Hepatocyte (in vitro differentiated cells): ENCODE data around the gene HAUS6.

Experiments used
- CTCF ChIP-seq: fragments of 200-600 bp; sonication (generic); IDR thresholded peaks from 2 replicates; pipeline ENCODE4 v1.5.1; 2016; ENCODE audit warnings: antibody characterized with exemption, mild to moderate bottlenecking; ENCODE audit not compliant: poor library complexity
- EZH2 ChIP-seq: fragments of 200-600 bp; sonication (generic); IDR thresholded peaks from 2 replicates; pipeline ENCODE4 v1.6.1; 2016; ENCODE audit warnings: antibody characterized with exemption, mild to moderate bottlenecking, borderline replicate concordance
- EZH2phosphoT487 ChIP-seq: fragments of 200-600 bp; sonication (generic); IDR thresholded peaks from one replicate; pipeline ENCODE4 v1.6.1; 2018; ENCODE audit warnings: antibody characterized with exemption, mild to moderate bottlenecking, low read depth, moderate library complexity; ENCODE audit not compliant: unreplicated experiment, severe bottlenecking

- TF ChIP-seq EZH2phosphoT487 (no peak), CTCF (no peak), EZH2 (no peak)
These were observed 12.1 kb upstream of the HAUS6 start for GRCh38 chr9:19114680-19115270.
